GM13976 (cell line): ENCODE data around the gene ASXL1.

Source experiments
- DNase-seq: peaks from one replicate; pipeline ENCODE4 v3.0.0; 2012; ENCODE audit warnings: low spot score
- CTCF ChIP-seq: IDR thresholded peaks from 2 replicates; pipeline ENCODE4 v1.5.1; 2012; ENCODE audit warnings: borderline replicate concordance, mild to moderate bottlenecking; ENCODE audit not compliant: insufficient read depth; ENCODE audit errors: extremely low read depth, missing control alignments, control extremely low read depth
- in situ Hi-C: fragments of 300-500 bp; cut with MboI; formaldehyde crosslinking; loops from one replicate; pipeline ENCODE4 v1.12.0; 2022; ENCODE audit warnings: low sequenced_read_pairs, mixed read lengths, inconsistent platforms; ENCODE audit not compliant: unreplicated experiment

The ASXL1 gene

GRCh38 chr20:32327087-32327681 lies 30.9 kb upstream of the ASXL1 start:
- in situ Hi-C loops, result no loop called here
- no peak for DNase-seq
- TF ChIP-seq CTCF, result no peak

GRCh38 chr20:32329817-32330554 lies 28.1 kb upstream of the ASXL1 start:
- no peak for TF ChIP-seq CTCF
- in situ Hi-C loops, result no loop called here
- no peak for DNase-seq

- no peak for DNase-seq
- no peak for TF ChIP-seq CTCF
- in situ Hi-C loops, result no loop called here
Measured at GRCh38 chr20:32330555-32330897, 27.6 kb upstream of the ASXL1 start.

GRCh38 chr20:32332614-32333013 lies 25.5 kb upstream of the ASXL1 start:
- DNase-seq, result no peak
- no peak for TF ChIP-seq CTCF
- in situ Hi-C loops, result no loop called here

GRCh38 chr20:32333181-32333987 lies 24.7 kb upstream of the ASXL1 start:
- DNase-seq, result peak; percentile 49
- TF ChIP-seq CTCF, result no peak
- in situ Hi-C loops, result no loop called here

- DNase-seq, result peak; percentile 55
- no peak for TF ChIP-seq CTCF
- in situ Hi-C loops, result no loop called here
Measured at GRCh38 chr20:32333988-32334885, 23.9 kb upstream of the ASXL1 start.
